Liver (tissue), 9 donors: ENCODE measurements around the gene ZNF627. TPM values are rescaled to one million over a fixed set of nuclear protein-coding genes. Genes with fewer than 3 reads are reported as not detected.

Experiments used
- DNase-seq: peaks from one replicate; pipeline ENCODE4 v3.0.0-alpha.2; 2017; ENCODE audit warnings: low spot score
- H3K27ac ChIP-seq, 2 donors: one replicate each; pipeline ENCODE4 v1.7.0; 2013; ENCODE audit warnings: inconsistent platforms in 2 of 2, low read length in 2 of 2, control low read depth in 1 of 2, low read depth in 1 of 2, mild to moderate bottlenecking in 1 of 2
- H3K27me3 ChIP-seq, 4 donors: one replicate each; pipeline versions ENCODE4 v1.6.1 to v1.7.0; 2013; ENCODE audit warnings: low read length in 3 of 4, inconsistent platforms in 1 of 4, mild to moderate bottlenecking in 1 of 4, moderate library complexity in 1 of 4; ENCODE audit not compliant: control insufficient read depth in 4 of 4, insufficient read depth in 4 of 4
- H3K36me3 ChIP-seq, 4 donors: one replicate each; pipeline versions ENCODE4 v1.6.1 to v1.7.0; 2013; ENCODE audit warnings: low read length in 3 of 4, mild to moderate bottlenecking in 3 of 4, low read depth in 1 of 4, moderate library complexity in 1 of 4; ENCODE audit not compliant: control insufficient read depth in 4 of 4, insufficient read depth in 3 of 4
- H3K4me1 ChIP-seq, 4 donors: one replicate each; pipeline versions ENCODE4 v1.6.1 to v1.7.0; 2013; ENCODE audit warnings: low read length in 3 of 4, mild to moderate bottlenecking in 3 of 4, moderate library complexity in 1 of 4; ENCODE audit not compliant: control insufficient read depth in 4 of 4, insufficient read depth in 4 of 4
- H3K4me3 ChIP-seq, 3 donors: one replicate each; pipeline versions ENCODE4 v1.6.1 to v1.7.0; 2013; ENCODE audit warnings: low read length in 3 of 3, control low read depth in 1 of 3, low read depth in 1 of 3, mild to moderate bottlenecking in 1 of 3
- H3K9ac ChIP-seq, 2 donors: one replicate each; pipeline ENCODE4 v1.7.0; 2013; ENCODE audit warnings: low read length in 2 of 2, mild to moderate bottlenecking in 2 of 2, moderate library complexity in 2 of 2, control low read depth in 1 of 2, low read depth in 1 of 2
- H3K9me3 ChIP-seq, 4 donors: one replicate each; pipeline versions ENCODE4 v1.6.1 to v1.7.0; 2013; ENCODE audit warnings: low read length in 3 of 4; ENCODE audit not compliant: control insufficient read depth in 4 of 4
- CTCF ChIP-seq: fragments of 150-350 bp; IDR thresholded peaks from 2 replicates; pipeline ENCODE4 v1.5.1; 2017; ENCODE audit warnings: improper control_type of control experiment, low read depth, low read length; ENCODE audit not compliant: missing input control
- FOXA1 ChIP-seq: IDR thresholded peaks from 2 replicates; pipeline ENCODE4 v1.6.1; 2016; ENCODE audit warnings: antibody characterized with exemption
- FOXA2 ChIP-seq: IDR thresholded peaks from 2 replicates; pipeline ENCODE4 v1.6.1; 2016; ENCODE audit warnings: antibody characterized with exemption
- GABPA ChIP-seq, 2 donors: IDR thresholded peaks in 1 of 2; conservative IDR thresholded peaks in 1 of 2; 2 replicates each; pipeline ENCODE4 v1.6.1; 2016; ENCODE audit warnings: antibody characterized with exemption in 2 of 2, mild to moderate bottlenecking in 1 of 2, moderate library complexity in 1 of 2
- JUND ChIP-seq, 2 donors: IDR thresholded peaks; 2 replicates each; pipeline ENCODE4 v1.6.1; 2016; ENCODE audit warnings: antibody characterized with exemption in 2 of 2
- MAX ChIP-seq: IDR thresholded peaks from 2 replicates; pipeline ENCODE4 v1.6.1; 2016; ENCODE audit warnings: antibody characterized with exemption
- NR2F2 ChIP-seq: IDR thresholded peaks from 2 replicates; pipeline ENCODE4 v1.6.1; 2016; ENCODE audit warnings: antibody characterized with exemption
- RAD21 ChIP-seq, 2 donors: IDR thresholded peaks; 2 replicates each; pipeline ENCODE4 v1.6.1; 2016; ENCODE audit warnings: antibody characterized with exemption in 2 of 2, mild to moderate bottlenecking in 2 of 2
- REST ChIP-seq: IDR thresholded peaks from 2 replicates; pipeline ENCODE4 v1.6.1; 2016; ENCODE audit warnings: antibody characterized with exemption, mild to moderate bottlenecking
- SP1 ChIP-seq: IDR thresholded peaks from 2 replicates; pipeline ENCODE4 v1.6.1; 2018; ENCODE audit warnings: antibody characterized with exemption, mild to moderate bottlenecking
- YY1 ChIP-seq: IDR thresholded peaks from 2 replicates; pipeline ENCODE4 v1.6.1; 2016; ENCODE audit warnings: antibody characterized with exemption, mild to moderate bottlenecking
- WGBS: extraction: QIAGEN DNeasy Blood & Tissue Kit; methylation state at CpG from one replicate; pipeline ENCODE4 v1.1.7; 2013; 5-methylcytosine and 5-hydroxymethylcytosine counted together
- polyA plus RNA-seq, 2 donors: library from polyadenylated mRNA; stranded (reverse) in 1 of 2; unstranded in 1 of 2; fragments of 200-250 nt in 1 of 2; fragments of >200 nt in 1 of 2; fragmentation: Nextera tagmentation in 1 of 2; extraction: Ambion mirVana in 1 of 2; gene quantifications; one replicate each; pipeline versions ENCODE4 v1.2.1 to v1.2.3, GENCODE V29; 2013 to 2015
- total RNA-seq, 2 donors: library from RNA; depleted of rRNA; stranded (reverse); fragments of >200 nt; gene quantifications; one replicate each; pipeline ENCODE4 v1.2.3, GENCODE V29; 2014
- donor health status: healthy.
- donor health status: healthy.
- donor health status: healthy.
- donor health status: healthy.
- donor health status: healthy.

The ZNF627 gene
- total and polyA plus RNA-seq, 4 donors, result 3.2 to 9.6 (median 5.4) TPM

- TF ChIP-seq MAX (no peak), FOXA2 (no peak), RAD21 (IDR thresholded peaks at IDR 0.05) (no peak)
These were observed 61.7 kb downstream of the ZNF627 start (continued) for GRCh38 chr19:11658970-11659369.

- no peak overlapping the region for H3K27ac ChIP-seq
- H3K27me3 ChIP-seq, result no peaks in the 10 kb centered on the region
- WGBS, result 99% methylated on average over 1 of the region's 1 CpG
- H3K9ac ChIP-seq, result no peak overlapping the region
- H3K4me3 ChIP-seq, result no peak overlapping the region
- H3K4me1 ChIP-seq, result no peaks in the 10 kb centered on the region
- DNase-seq, result no peak
- peak; percentile 59 for TF ChIP-seq CTCF
- TF ChIP-seq SP1, result no peak
- TF ChIP-seq MAX, result no peak
- TF ChIP-seq RAD21 (IDR thresholded peaks at IDR 0.05), result peak; percentile 79 to 83
- no peak for TF ChIP-seq NR2F2
- no peaks in the 10 kb centered on the region for H3K9me3 ChIP-seq
- H3K36me3 ChIP-seq, result peaks cover 0 to 2% (median under 1%) of the 10 kb centered on the region in 4 donors
These were observed 62.3 kb downstream of the ZNF627 start for GRCh38 chr19:11659612-11660011.

- no peaks in the 10 kb centered on the region for H3K36me3 ChIP-seq
- no peaks in the 10 kb centered on the region for H3K9me3 ChIP-seq
- no peaks in the 10 kb centered on the region for H3K27me3 ChIP-seq
- no peak overlapping the region for H3K27ac ChIP-seq
- 96% methylated on average over 30 of the region's 30 CpGs for WGBS
- H3K4me3 ChIP-seq, result no peak overlapping the region
- H3K9ac ChIP-seq, result no peak overlapping the region
- H3K4me1 ChIP-seq, result no peaks in the 10 kb centered on the region
- TF ChIP-seq YY1 (no peak), JUND (IDR thresholded peaks at IDR 0.05) (no peak), GABPA (IDR thresholded peaks at IDR 0.05 in 1 of 2, conservative IDR thresholded peaks at IDR 0.05 in 1 of 2) (no peak)
- no peak for DNase-seq
These were observed 65.0 kb downstream of the ZNF627 start for GRCh38 chr19:11662278-11662677.

- no peak for DNase-seq
- Histone ChIP-seq H3K4me1 (no peaks in the 10 kb centered on the region), H3K4me3 (no peak overlapping the region), H3K27ac (no peak overlapping the region), H3K9ac (no peak overlapping the region), H3K27me3 (no peaks in the 10 kb centered on the region), H3K9me3 (no peaks in the 10 kb centered on the region), H3K36me3 (no peaks in the 10 kb centered on the region)
- TF ChIP-seq FOXA1 (no peak), REST (no peak), CTCF (no peak), RAD21 (IDR thresholded peaks at IDR 0.05) (no peak), FOXA2 (no peak)
- WGBS, result 77% methylated on average over 8 of the region's 8 CpGs
These were observed 65.9 kb downstream of the ZNF627 start for GRCh38 chr19:11663181-11663591.
